B cell (primary cell): Measurements from ENCODE around the gene ETV6.

Experiments used
- EZH2 ChIP-seq: IDR thresholded peaks from 2 replicates; pipeline ENCODE4 v1.6.1; 2012; ENCODE audit warnings: borderline replicate concordance, low read depth, mild to moderate bottlenecking, moderate library complexity, low read length; ENCODE audit not compliant: insufficient read depth, poor library complexity, severe bottlenecking
- TF ChIP-seq, protein P1 (sequence below): fragments of 200-600 bp; IDR thresholded peaks from one replicate; pipeline ENCODE4 v1.8.0; 2022; ENCODE audit warnings: antibody characterized with exemption, mild to moderate bottlenecking

DNA sequence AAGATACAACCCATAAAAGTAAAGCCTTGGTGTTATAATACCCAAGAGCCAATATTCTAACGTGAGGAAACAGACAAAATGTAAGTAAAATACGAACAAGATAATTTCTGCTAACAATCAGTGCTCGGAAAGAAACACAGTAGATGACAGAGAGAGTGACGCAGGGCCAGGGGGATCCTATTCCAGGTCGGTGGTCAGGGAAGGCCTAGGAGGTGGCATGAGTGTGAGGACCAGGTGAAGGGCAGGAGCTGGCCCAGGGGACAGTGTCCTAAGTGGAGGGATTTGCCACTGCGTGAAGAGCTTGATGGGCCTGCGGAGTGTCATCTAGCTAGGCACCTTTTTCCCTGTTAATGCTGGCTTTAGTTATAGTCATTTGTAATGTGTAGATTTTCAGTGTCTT lies 35.3 kb downstream of the ETV6 start:
- TF ChIP-seq, protein P1, sequence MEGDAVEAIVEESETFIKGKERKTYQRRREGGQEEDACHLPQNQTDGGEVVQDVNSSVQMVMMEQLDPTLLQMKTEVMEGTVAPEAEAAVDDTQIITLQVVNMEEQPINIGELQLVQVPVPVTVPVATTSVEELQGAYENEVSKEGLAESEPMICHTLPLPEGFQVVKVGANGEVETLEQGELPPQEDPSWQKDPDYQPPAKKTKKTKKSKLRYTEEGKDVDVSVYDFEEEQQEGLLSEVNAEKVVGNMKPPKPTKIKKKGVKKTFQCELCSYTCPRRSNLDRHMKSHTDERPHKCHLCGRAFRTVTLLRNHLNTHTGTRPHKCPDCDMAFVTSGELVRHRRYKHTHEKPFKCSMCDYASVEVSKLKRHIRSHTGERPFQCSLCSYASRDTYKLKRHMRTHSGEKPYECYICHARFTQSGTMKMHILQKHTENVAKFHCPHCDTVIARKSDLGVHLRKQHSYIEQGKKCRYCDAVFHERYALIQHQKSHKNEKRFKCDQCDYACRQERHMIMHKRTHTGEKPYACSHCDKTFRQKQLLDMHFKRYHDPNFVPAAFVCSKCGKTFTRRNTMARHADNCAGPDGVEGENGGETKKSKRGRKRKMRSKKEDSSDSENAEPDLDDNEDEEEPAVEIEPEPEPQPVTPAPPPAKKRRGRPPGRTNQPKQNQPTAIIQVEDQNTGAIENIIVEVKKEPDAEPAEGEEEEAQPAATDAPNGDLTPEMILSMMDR, result no peak
- no peak for TF ChIP-seq EZH2
